HG03342 (cell line): ENCODE results near the gene SVEP1.

Source experiments
- ATAC-seq: cut with Tn5 transposase; IDR thresholded peaks from one replicate; pipeline ENCODE4 v1.9.1; 2021; ENCODE audit warnings: mild to moderate bottlenecking, moderate library complexity; ENCODE audit not compliant: unreplicated experiment

SVEP1 gene

DNA sequence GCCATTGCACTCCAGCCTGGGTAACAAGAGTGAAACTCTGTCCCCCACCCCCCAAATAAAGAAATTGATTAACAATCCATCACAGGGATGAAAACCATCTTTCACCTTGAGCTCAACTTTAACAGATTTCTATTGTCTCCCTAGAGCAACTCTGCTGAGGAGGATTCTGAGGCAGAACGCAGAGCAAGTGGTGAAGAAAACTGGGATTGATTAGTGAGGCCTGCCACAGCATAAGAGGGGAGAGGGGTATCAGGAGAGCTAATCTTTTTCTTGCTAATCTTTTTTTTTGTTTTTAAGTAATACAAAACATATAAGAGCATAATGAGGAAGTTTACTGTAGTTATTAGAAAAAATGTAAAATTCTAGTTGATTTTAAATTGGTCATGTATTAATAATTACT is 250.8 kb downstream of the SVEP1 start:
- ATAC-seq = no peak

- ATAC-seq = no peak
Measured at GRCh38 chr9:110327716-110328115, 251.8 kb downstream of the SVEP1 start.

GRCh38 chr9:110323818-110324217 is 255.7 kb downstream of the SVEP1 start:
- no peak for ATAC-seq

DNA sequence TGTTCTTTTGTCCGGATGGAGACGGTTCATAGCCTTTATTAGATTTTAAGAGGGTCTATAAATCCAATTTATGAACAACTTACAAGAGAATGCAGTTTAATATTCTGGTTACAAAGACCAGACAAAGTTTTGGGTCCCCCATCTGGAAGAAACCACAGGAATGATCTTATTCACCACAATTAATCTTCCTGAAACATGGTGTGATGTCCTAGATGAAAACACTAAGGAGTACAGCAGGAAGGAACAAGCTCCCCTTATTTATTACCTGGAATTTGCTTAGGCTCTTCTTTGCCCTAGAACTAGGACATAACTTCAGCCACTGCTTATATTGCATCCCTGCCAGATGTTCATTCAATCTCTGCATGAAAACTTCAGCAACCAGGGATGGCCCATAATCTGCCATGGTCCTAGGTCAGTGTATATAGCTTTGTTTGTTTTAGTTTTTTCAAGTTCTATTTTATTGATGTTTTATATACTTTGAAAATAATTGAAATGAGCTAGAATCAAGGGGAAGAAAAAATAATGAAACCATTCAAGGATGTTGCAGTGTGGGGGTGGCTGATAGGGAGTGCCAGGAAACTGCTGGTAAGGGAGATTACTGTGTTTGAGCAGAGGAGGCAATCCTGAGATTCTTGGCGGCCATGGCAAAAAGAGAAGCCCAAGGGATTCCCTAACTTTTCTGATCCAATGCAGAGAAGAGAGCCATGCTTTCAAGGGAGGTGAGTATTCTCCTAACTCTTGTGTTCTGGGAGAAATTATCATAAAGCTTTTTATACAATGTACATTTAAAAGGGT is 258.7 kb downstream of the SVEP1 start:
- no peak for ATAC-seq

DNA sequence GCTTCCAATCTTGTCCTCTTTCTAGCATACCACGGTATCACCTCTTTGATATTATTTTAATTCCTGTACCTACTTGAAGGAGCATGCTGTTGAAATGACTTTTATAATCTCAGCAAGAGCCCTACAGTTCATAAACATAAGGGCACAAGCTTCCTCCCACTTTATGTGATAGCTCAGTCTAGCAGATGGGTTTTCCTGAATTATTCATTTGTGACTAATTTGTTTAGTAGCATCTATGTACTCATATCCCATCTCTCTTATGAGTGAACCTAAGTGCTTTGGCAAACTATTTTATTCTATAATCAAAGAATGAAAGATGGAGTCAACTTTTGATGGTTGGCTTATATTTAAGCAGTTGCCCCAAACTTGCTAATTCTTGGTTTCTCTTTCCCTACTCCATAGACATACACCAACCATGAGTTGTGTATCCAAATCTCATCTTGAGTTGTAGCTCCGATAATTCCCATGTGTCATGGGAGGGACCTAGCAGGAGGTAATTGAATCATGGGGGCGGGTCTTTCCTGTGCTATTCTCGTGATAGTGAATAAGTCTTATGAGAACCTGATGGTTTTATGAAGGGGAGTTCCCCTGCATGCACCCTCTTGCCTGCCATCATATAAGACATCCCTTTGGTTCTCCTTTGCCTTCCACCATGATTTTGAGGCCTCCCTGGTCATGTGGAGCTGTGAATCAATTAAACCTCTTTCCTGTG is 259.6 kb downstream of the SVEP1 start:
- no peak for ATAC-seq

DNA sequence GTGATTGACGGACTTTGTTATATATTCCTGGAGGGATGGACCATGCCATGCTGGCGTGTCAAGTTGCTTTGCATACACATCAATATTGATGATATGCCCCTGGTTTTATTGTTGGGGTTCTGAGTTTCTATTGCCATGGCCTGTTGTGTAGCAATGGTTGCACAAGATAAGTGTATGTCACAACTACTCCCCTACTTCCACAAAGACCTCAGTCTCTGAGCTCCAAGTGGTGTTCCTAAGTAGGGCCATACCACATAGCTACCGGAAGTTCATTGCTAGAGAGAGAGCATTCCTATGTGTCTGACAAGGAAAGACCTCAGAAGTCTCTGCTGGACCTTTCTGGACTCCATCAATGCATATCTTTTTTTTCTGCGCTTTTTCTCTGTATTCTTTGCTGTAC is 261.6 kb downstream of the SVEP1 start:
- ATAC-seq = no peak

DNA sequence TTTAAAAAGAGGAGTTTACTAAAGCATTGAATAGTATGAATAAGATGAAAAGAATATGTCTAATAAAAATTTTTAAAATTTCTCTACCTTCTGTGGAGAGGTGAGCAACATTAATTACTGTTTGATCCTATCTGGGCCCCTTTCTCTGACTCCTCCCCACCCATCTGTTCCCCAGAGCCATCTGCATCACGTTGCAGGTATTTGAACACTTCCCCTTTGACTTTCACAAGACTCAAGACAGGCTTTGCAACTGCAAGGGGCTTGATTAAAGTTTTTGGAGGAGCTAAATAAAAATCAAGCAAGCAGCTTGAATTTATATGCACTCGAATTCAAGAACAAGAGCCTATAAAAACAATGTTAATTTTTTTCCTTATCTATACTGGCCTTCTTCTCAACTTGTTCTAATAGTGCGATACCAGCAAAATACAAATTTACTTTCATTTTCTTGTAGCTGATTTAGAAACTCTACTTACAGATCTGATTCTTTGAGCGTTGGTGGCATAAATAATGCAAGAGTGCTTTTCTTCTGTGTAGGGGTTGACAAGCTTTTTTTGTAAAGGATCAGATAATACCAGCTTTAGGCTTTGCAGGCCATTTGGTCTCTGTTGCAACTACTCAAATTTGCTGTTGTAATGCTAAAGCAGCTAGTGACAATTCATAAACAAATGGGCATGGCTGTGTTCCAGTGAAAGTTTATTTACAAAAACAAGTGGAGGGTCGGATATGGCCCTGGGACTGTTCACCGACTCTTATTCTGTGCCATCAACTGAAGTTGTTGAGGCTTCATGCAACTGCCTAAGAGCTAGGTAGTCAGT is 263.1 kb downstream of the SVEP1 start:
- ATAC-seq = peak; percentile 99
